ENCODE results near the gene BLTP3A. TPM values are rescaled to one million over a fixed set of nuclear protein-coding genes. Genes with fewer than 3 reads are reported as not detected.
"Not testable (repeated sequence)": the region's sequence is repeated elsewhere in the genome, so short reads cannot be mapped to it uniquely, and the experiment has no call there.

Gene BLTP3A
- total and polyA plus RNA-seq, 2 of the 13 experiments (the other 11 are each of a cell fraction or from before 2014, with no cell fraction given), result 22.1 to 24.0 TPM

DNA sequence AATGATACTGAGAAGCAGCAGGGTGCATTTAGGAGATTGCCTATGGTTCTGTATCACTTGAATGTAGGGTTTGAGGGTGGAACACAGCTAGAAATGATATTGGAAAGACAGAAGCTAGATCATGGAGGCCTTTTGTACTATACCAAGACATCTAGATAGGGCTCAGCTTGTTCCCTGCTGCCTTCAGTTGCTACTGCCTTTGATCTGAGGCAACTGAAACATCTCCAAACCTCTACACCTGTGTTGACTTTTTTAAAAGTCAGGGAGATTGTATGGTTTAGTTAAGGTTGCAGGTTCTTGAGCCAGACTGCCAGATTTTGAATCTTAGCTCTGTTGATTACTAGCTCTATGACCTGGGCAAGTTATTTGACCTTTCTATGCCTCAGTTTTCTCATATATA is 12.7 kb downstream of the BLTP3A start:
- intact Hi-C loops (cut with micrococcal nuclease; ENCODE audit: unreplicated experiment), result no loop called here
- DNase-seq (ENCODE audit: low spot score) (no peak), FAIRE-seq (no peak), ATAC-seq (no peak)
- Histone ChIP-seq H3K4me1 (ENCODE audit: insufficient read depth, low read length) (no peaks in the 10 kb centered on the region), H3K36me3 (replicated peaks in 1 of 2; ENCODE audit: control insufficient read depth in 1 of 2, insufficient read depth in 2 of 2, low read length in 2 of 2) (peaks cover 0 to 1% of the 10 kb centered on the region in 2 experiments; a peak in 4 of 5 replicates), H3K9me3 (ENCODE audit: low read length) (no peaks in the 10 kb centered on the region), H4K20me1 (ENCODE audit: insufficient read depth, low read length) (peaks cover 21% of the 10 kb centered on the region), H3K27me3 (ENCODE audit: control insufficient read depth in 1 of 2, insufficient read depth in 2 of 2, low read length in 2 of 2) (no peaks in the 10 kb centered on the region), H3K9ac (ENCODE audit: insufficient read depth, low read depth, low read length) (no peak overlapping the region), H3K79me2 (ENCODE audit: insufficient read depth, low read length) (peaks cover 87% of the 10 kb centered on the region), H3K27ac (ENCODE audit: extremely low read length, insufficient read depth, low read length) (no peak overlapping the region), H2AFZ (ENCODE audit: low read length) (no peak overlapping the region), H3K4me2 (ENCODE audit: low read depth, low read length) (no peak overlapping the region), H3K4me3 (replicated peaks in 1 of 3; ENCODE audit: insufficient read depth in 1 of 3, low read depth in 2 of 3, low read length in 3 of 3) (no peak overlapping the region)
- POLR2A ChIA-PET, result interaction anchor here (1.4 kb wide), 1 partner anchor 12 kb away, joined by 6 read pairs; the partner anchor contains the start of gene BLTP3A
- TF ChIP-seq IRF2 (CRISPR knock-in tag; IDR thresholded peaks at IDR 0.05) (no peak), PRMT3 (CRISPR knock-in tag; IDR thresholded peaks at IDR 0.05; ENCODE audit: borderline replicate concordance, low read depth) (no peak), ZNF33A (CRISPR knock-in tag; IDR thresholded peaks at IDR 0.05; ENCODE audit: borderline replicate concordance) (no peak), ZNF260 (CRISPR knock-in tag; IDR thresholded peaks at IDR 0.05; ENCODE audit: borderline replicate concordance, low read depth) (no peak), YEATS4 (CRISPR knock-in tag; IDR thresholded peaks at IDR 0.05; ENCODE audit: borderline replicate concordance) (no peak), ELF1 (CRISPR knock-in tag; IDR thresholded peaks at IDR 0.05) (no peak), POLR2A (IDR thresholded peaks at IDR 0.05; ENCODE audit: insufficient read depth in 1 of 2, low read depth in 2 of 2, low read length in 2 of 2) (no peak), ZFP37 (CRISPR knock-in tag; IDR thresholded peaks at IDR 0.05; ENCODE audit: borderline replicate concordance) (no peak)
- BruUV-seq (replicated peaks), result no TSS peak
- CTCF ChIA-PET (ENCODE audit: low intra/inter-chr PET ratio, low total read pairs), result no interaction called here
- in situ Hi-C loops (cut with HindIII; ENCODE audit: extremely low pct_ligation_motif_present, low pct_unique_long_range_greater_than_20kb), result no loop called here

DNA sequence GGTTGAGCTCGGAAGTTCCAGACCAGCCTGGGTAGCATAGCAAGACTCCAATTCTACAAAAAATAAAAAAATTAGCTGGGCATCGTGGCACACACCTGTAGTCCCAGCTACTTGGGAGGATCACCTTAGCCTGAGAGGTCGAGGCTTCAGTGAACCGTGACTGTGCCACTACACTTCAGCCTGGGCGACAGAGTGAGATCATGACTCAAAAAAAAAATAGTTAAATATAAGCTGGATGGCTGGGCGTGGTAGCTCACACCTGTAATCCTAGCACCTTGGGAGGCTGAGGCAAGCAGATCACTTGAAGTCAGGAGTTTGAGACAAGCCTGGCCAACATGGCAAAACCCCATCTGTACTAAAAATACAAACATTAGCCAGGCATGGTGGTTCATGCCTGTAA is 13.2 kb downstream of the BLTP3A start:
- H3K9me3 ChIP-seq (ENCODE audit: low read length); H3K27me3 ChIP-seq (ENCODE audit: control insufficient read depth in 1 of 2, insufficient read depth in 2 of 2, low read length in 2 of 2); H2AFZ ChIP-seq (ENCODE audit: low read length); H3K4me1 ChIP-seq (ENCODE audit: insufficient read depth, low read length); ATAC-seq; H3K4me2 ChIP-seq (ENCODE audit: low read depth, low read length); BruUV-seq (replicated peaks); H3K9ac ChIP-seq (ENCODE audit: insufficient read depth, low read depth, low read length); in situ Hi-C loops (cut with HindIII; ENCODE audit: extremely low pct_ligation_motif_present, low pct_unique_long_range_greater_than_20kb); DNase-seq (ENCODE audit: low spot score); FAIRE-seq; H3K4me3 ChIP-seq (replicated peaks in 1 of 3; ENCODE audit: insufficient read depth in 1 of 3, low read depth in 2 of 3, low read length in 3 of 3); H3K36me3 ChIP-seq (replicated peaks in 1 of 2; ENCODE audit: control insufficient read depth in 1 of 2, insufficient read depth in 2 of 2, low read length in 2 of 2); intact Hi-C loops (cut with micrococcal nuclease; ENCODE audit: unreplicated experiment); CTCF ChIA-PET (ENCODE audit: low intra/inter-chr PET ratio, low total read pairs); H3K27ac ChIP-seq (ENCODE audit: extremely low read length, insufficient read depth, low read length): not testable (repeated sequence)
- H4K20me1 ChIP-seq (ENCODE audit: insufficient read depth, low read length), result peaks cover 21% of the 10 kb centered on the region
- WGBS (ENCODE audit: low lambda C conversion rate), result 95% methylated on average over 6 of the region's 6 CpGs
- H3K79me2 ChIP-seq (ENCODE audit: insufficient read depth, low read length), result peaks cover 86% of the 10 kb centered on the region
- POLR2A ChIA-PET, result interaction anchor here (1.4 kb wide), 1 partner anchor 13 kb away, joined by 6 read pairs; the partner anchor contains the start of gene BLTP3A

Measured in HepG2 (cell line).